ENCODE data around the gene TCF4.

TCF4 gene

DNA sequence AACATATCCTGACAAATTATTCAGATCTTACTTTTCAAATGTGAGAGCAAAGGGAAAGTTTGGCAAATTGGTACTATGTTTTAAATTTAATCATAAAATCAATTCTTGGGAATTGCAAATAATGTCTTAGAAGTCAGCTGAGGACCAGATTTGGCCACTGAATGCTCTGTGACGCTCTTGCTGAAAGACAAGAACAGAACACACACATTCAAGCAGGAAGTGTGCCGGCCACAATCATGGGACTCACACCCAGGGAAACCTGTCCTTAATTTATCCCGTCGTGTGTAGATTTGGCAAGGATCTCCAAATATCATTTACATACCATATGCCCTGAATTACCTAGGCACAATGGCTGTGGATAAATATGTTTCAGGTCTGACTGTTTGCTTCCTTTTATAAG lies 253.1 kb downstream of the TCF4 start:
- in situ Hi-C loops (cut with MboI; ENCODE audit: low sequenced_read_pairs), result no loop called here

DNA sequence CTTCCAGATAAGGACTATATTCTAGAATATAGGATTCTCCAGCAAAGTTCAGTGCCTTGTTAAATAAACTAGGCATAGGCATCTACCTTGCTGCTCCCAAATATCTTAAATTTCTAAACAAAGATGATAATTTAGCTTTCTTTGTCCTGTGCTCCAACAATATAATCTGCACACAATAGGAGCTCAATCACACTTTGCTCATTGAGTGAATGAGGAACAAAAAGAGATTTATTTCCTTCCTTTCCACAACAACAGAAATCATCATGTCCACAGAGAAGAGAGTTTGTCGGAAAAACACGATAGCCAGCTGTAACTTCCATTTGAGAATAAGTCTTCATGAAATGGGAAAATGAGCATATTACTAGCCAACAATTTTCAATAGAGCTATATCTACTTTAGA lies 256.7 kb downstream of the TCF4 start:
- in situ Hi-C loops (cut with MboI; ENCODE audit: low sequenced_read_pairs), result no loop called here

GRCh38 chr18:55328301-55328700 lies 259.7 kb downstream of the TCF4 start:
- in situ Hi-C loops (cut with MboI; ENCODE audit: low sequenced_read_pairs), result no loop called here

GRCh38 chr18:55327454-55327853 lies 260.5 kb downstream of the TCF4 start:
- in situ Hi-C loops (cut with MboI; ENCODE audit: low sequenced_read_pairs), result no loop called here

- in situ Hi-C loops (cut with MboI; ENCODE audit: low sequenced_read_pairs), result no loop called here
Measured at GRCh38 chr18:55326134-55326533, 261.9 kb downstream of the TCF4 start.

DNA sequence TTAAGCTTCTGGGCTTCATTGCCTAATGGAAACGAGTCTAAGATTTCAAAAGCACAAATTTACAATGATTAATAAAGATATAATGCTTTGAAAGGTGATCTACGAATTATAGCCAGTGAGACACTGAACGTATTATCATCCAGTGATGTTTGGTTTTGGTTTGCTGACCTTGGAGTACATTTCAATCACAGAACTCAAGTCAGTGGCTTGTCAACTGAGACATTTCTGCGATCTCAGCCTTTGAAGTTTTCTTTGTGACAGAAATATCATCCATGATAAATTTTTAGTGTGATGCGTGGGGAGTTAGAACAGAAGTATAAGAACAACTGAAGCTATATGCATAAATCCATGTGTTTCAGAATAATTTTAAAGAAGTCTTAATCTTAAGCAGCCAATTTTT lies 263.8 kb downstream of the TCF4 start:
- in situ Hi-C loops (cut with MboI; ENCODE audit: low sequenced_read_pairs), result no loop called here

GRCh38 chr18:55323051-55323994 lies 264.7 kb downstream of the TCF4 start:
- in situ Hi-C loops (cut with MboI; ENCODE audit: low sequenced_read_pairs), result no loop called here

DNA sequence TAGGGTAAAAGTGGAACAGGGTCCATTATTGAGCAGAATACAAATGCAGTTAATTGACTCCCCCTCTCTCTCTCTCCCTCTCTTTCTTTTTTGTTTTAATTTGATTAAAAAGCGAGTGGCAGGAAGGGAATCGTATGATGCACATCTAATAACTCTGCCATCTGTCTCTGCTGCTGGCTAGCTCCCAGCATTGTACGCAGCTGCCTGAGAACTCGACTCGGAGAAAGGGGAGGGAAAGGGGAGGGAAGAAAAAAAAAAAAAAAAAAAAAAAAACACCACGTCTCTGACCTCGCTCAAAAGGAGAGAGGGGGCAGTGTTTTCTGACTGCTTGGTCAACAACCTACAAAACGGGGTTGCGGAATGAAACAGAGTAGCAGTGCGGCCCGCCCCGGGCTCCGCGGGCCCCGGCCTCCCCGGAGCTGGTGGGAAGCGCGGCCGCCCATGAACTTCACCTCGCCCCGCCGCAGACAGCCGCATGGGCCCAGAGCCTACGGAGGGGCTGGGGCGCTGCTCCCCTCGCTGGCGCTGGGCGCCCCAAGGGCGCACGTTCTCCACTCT lies 265.7 kb downstream of the TCF4 start:
- in situ Hi-C loops (cut with MboI; ENCODE audit: low sequenced_read_pairs), result no loop called here

GRCh38 chr18:55321265-55322177 lies 266.5 kb downstream of the TCF4 start:
- in situ Hi-C loops (cut with MboI; ENCODE audit: low sequenced_read_pairs), result no loop called here

- in situ Hi-C loops (cut with MboI; ENCODE audit: low sequenced_read_pairs), result no loop called here
Measured at GRCh38 chr18:55320424-55321264, 267.3 kb downstream of the TCF4 start.

- in situ Hi-C loops (cut with MboI; ENCODE audit: low sequenced_read_pairs), result no loop called here
Measured at GRCh38 chr18:55319459-55320193, 268.4 kb downstream of the TCF4 start.

DNA sequence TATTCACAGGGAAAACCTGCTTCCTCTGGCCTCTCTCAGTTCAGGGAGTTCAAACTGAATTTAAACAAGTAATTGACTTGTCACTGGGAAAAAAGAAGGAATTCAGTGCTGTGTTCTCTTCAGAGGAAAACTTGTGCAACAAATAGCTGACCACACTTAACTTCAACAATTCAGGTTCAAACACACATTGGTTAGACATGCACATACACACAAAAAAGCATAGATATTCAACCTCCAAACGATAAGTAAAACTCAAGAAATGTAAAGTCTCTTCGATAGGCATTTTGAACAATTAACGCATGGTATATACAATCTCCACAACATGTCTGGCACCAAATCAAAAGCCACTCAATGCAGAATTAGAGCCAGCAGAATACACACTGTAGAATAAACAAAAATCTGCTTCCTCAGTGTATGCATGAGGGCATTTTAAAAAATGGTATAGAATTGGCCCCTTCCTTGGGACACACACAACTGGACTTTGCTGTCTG lies 269.0 kb downstream of the TCF4 start:
- in situ Hi-C loops (cut with MboI; ENCODE audit: low sequenced_read_pairs), result no loop called here

- in situ Hi-C loops (cut with MboI; ENCODE audit: low sequenced_read_pairs), result no loop called here
Measured at GRCh38 chr18:55317864-55318263, 270.1 kb downstream of the TCF4 start.

DNA sequence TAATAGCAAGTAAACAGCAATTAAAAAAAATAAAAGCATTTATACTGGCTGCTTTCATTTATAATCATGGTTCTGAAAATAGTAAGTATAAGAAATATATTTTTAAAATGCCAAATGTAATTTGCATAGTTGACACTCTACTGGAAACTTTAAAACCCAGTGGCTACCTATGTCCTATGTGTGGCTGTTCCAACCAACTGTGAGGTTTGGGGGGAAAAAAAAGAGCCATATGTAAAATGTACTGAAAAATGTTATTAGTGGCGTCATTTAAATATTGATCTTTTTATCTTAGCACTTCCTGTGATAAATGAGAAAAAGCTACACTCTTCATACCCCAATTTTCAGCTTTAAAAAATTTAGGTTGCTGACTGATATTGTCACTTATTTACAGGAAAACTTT lies 270.7 kb downstream of the TCF4 start:
- in situ Hi-C loops (cut with MboI; ENCODE audit: low sequenced_read_pairs), result no loop called here

GRCh38 chr18:55316486-55317184 lies 271.4 kb downstream of the TCF4 start:
- in situ Hi-C loops (cut with MboI; ENCODE audit: low sequenced_read_pairs), result no loop called here

- in situ Hi-C loops (cut with MboI; ENCODE audit: low sequenced_read_pairs), result no loop called here
Measured at GRCh38 chr18:55314615-55315237, 273.3 kb downstream of the TCF4 start.

GRCh38 chr18:55314031-55314430 lies 274.0 kb downstream of the TCF4 start:
- in situ Hi-C loops (cut with MboI; ENCODE audit: low sequenced_read_pairs), result no loop called here

- in situ Hi-C loops (cut with MboI; ENCODE audit: low sequenced_read_pairs), result no loop called here
Measured at GRCh38 chr18:55310863-55311262, 277.1 kb downstream of the TCF4 start.

Measured in HL-60/S4 treated with retinoic acid at 250 ng/mL for 4 days and 3 days (cell line).